Muscle of back (tissue), 11 donors: ENCODE measurements around the gene ZXDC. TPM values are rescaled to one million over a fixed set of nuclear protein-coding genes. Genes with fewer than 3 reads are reported as not detected.

ENCODE experiments used
- DNase-seq, 3 donors: peaks; one replicate each; pipeline versions ENCODE4 v3.0.0 to v3.0.0-alpha.2; 2013
- polyA plus RNA-seq, 10 donors: library from polyadenylated mRNA; unstranded; fragments of 120-200 nt; gene quantifications; one replicate each; pipeline ENCODE4 v1.2.1, GENCODE V29; 2013; ENCODE audit not compliant: insufficient read length in 10 of 10

The ZXDC gene
- polyA plus RNA-seq, 10 donors = 18.1 to 28.7 (median 23.8) TPM

GRCh38 chr3:126419151-126419703, 56.5 kb downstream of the ZXDC start:
- DNase-seq = no peak

- DNase-seq = no peak
Measured at GRCh38 chr3:126418661-126419131, 57.0 kb downstream of the ZXDC start.

DNA sequence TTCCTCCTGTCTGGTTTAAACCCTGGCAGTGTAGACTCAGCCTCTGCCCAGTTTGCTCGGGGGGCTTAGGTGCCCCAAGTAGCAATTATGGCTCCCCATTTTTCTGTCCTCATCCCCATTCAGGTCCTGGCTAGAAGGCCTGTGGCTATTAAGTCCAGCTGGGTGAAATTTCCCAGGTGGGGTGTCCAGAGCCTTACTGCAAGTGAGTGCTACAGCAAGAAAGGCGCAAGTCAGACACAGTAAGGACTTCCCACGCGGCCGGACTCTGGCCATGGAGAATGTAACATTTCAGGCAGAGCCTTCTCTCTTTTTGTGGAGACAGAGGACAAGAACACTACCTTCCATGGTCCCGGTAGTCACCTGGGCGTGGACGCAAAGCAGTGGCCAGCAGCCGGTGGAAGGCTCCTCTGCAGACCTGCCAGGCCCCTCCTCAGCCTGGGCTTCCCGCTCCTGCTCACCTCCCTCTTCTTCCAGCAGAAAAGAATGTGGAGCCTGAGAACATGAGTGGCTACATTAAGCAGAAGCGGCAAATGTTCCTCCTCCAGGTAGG, 57.6 kb downstream of the ZXDC start:
- DNase-seq = no peak

DNA sequence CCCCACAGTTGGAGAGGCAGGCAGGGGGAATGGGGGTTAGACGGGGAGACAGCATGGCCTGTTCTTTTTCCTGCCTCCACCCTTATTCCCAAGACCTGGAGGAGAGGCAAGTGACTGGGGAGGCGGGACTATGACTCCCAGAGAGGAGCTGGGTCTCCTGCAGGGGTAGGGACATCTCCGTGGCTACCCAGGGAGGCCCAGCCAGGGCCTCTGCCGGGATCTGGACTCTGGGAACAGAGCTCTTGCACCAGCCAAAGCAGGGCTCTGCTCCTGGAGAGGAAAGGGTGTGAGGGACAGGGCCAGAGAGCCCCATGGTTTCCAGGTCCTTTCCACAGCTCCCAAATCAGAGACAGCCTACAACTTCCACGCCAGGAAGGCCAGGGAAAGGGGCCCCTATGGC, 58.2 kb downstream of the ZXDC start:
- DNase-seq = no peak

DNA sequence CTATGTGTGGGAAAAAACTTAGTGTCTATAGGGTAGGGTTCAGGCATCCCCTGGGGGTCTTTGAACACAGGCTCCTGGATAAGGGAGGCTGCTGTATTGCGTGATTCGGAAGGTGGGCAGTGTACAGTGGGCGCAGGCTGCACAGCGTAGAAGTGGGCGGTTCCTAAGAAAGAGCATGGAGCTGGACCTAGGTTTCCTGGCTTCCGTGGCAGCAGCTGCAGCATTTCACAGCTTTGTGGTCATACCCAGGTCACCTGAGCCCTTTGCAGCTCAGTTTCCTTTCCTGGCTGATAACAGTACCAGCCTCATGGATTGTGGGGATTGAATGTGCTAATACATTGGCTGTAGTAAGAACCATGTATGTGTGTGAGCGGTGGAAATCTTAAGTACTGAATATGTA, 58.7 kb downstream of the ZXDC start:
- DNase-seq = no peak

GRCh38 chr3:126415661-126416591, 59.8 kb downstream of the ZXDC start:
- DNase-seq = no peak

GRCh38 chr3:126414961-126415660, 60.6 kb downstream of the ZXDC start:
- DNase-seq = no peak

DNA sequence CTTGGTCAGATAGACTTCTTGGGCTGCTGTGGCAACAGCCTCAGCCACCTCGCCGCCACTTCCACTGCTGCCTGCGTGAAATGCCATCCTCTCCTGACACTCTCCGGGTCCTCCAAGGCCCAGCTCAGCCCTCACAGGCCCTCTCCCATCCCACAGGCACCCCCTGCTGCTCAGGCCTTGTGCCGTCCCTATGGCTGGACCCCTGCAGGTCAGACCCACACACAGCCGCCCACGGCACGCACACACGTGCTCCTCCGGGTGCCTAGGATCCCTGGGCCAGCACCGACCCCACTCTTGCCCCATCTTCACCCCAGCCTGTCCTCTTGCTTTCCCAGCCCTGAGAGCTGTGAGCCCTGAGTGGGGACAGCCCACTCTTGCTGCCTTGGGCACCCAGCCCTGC, 61.3 kb downstream of the ZXDC start:
- no peak for DNase-seq

DNA sequence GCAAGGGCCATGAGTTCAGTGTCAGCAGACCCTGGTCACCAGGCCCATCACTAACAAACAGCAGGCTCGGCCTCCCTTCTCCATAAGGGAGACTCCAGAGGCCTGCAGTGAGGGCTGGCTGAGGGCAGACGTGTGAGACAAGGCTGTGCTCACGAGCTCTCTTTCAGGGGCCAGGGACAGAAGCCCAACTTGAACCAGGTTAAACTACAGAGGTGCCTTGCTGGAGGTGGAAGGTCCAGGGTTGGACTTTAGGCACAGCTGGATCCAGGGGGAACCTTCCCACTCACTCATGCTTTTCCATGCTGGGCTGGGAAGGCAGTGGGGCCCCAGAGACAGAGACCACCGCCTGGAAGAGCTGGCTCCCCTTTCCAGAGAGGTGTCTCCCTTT, 62.0 kb downstream of the ZXDC start:
- no peak for DNase-seq

- no peak for DNase-seq
Measured at GRCh38 chr3:126412841-126413692, 62.6 kb downstream of the ZXDC start.

- no peak for DNase-seq
Measured at GRCh38 chr3:126408099-126408498, 67.6 kb downstream of the ZXDC start.

DNA sequence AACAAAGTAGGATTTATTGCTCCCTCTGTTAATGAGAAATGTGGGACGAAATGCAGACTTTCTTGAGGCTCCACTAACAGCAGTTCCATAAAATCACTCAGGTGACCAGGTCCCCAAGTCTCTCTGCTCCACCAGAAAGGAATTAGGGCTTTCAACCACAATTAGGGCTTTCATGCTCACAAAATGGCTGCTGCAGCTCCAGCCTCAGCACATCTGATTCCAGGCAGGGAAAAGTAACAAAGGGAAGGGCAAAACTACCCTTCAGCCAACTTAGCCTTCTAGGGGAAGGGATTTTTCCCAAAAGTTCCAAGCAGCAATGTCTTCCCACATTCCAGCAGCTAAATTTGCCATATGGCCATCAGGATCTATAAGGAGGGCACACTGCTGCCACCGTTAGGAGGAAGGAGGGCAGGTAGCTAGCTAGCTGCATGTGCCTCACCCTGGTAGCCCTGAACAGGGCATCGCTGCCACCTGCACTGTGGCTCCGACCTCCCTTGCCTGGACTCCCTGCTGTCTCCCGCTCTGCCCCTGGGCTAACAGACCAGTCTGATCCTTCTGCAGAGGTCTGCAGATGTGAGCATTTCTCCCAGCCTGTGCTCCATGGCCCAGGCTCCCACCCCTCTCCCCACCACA, 68.2 kb downstream of the ZXDC start:
- DNase-seq = no peak

GRCh38 chr3:126406389-126407296, 69.0 kb downstream of the ZXDC start:
- no peak for DNase-seq

- no peak for DNase-seq
Measured at GRCh38 chr3:126402666-126403302, 72.9 kb downstream of the ZXDC start.

DNA sequence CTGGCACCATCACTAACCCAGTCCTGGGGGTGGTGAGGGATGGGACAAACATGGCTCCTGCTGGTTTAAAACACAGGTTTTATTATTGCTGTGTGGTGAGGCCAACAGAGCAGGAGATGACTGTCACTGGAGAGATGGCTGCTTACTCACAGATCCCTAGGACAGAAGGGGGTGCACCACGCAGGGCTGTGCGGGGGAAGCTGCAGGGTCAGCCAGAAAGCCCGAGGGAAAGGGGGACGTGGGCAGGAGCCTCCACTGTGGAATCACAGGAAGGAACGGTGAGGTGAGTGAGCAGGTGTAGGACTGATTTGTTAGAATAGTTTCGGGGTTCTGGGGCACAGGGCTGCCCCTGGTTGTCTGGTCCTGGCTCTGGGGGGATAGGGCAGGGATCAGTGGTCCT, 73.5 kb downstream of the ZXDC start:
- no peak for DNase-seq

DNA sequence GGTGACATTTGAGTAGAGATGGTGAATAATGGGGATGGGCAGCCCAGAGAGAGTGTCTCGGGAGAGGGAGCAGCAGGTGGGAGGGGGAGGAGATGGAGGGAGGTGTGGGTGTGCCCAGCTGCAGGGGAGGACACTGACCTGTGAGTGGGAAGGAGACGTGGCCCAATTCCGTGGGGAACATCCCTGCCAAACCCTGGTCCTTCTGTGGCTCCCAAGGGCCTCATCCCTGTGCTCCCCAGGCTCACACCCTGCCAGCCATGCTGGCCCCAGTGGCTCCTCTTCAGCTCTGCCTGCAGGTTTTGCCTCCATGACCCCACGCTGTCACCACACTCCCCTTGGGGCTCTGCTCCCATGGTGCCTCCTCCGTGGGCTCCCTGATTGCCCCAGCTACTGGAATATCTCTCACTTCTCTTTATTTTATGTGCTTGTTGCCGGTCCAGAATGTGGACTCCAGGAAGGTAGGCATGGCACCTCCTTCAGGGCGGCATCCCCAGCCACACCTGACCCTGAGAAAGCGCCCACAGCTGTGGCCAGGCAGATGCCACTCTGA, 74.0 kb downstream of the ZXDC start:
- DNase-seq = no peak

DNA sequence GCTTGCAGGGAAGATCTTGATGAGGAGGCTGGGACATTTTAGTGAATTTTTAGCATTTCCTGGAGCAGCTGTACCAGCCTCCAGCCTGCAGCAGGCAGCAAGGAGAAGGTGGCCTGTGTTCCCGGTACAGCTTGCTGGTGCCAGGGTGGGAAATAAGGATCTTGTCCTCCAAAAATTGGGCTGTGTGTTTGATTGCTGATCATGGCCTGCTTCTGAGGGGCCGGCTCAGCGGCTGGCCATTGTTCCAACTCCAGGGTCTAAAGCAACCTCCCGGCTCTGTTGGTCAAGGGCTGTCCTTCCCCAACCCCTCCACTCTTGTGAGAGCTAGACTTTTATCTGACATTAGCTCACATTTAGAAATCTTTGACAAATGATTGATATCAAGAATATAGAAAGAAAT, 75.9 kb downstream of the ZXDC start:
- no peak for DNase-seq

DNA sequence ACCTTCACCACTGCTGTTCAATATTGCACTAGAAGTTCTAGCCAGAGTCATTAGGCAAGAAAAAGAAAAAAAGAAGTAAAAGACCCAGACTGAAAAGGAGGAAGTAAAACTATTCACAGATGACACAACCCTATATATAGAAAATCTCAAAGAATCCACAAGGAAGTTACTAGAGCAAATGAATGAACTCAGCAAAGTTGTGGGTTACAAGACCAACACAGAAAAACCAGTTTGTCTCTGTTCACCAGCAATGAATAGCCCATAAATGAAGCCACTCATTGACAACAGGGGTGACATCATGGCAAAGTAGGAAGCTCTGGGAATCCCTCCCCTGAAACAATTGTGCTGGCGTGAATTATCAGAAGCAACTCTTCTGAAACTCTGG, 76.3 kb downstream of the ZXDC start:
- no peak for DNase-seq
